DMS79 (cell line): ENCODE measurements around the gene TSPAN2.

Experiments
- DNase-seq: peaks from one replicate; lab custom pipeline; 2025; lab: John Stamatoyannopoulos, UW

Gene TSPAN2

DNA sequence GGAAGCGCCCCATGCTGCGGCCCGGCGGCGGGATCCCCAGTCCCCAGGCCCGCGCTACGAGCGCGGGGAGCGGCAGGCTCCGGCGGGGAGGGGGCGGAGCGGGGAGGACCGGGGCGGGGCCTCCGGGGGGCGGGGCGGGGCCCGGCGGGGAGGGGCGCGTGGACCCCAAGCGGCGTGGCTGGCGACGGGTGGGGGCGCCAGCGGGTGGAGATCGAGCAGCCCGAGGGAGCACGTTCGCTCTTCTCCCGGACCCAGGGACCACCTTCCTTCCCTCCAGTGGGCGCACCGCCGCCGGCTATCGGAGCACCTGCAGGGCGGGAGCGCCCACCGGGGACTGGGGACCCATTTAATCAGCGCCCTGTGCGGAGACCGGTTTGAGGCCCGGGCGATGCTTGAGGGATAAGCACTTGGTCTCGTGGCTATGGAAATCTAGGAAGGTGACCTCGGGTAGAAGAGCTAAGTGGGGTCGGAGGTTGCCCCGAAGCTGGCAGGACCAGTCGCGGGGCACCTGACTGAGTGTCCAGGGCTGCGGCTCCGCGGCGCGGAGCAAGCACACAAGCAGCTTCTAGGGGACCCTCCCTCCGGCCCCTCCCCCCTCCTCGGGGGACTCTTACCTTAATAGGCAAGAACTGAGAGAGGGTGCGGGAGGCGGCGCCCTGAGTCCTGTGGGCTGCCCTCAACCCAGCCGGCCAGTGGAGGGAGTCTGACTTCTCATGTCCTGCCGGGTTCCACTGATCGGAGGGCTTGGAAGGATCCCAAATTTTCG is at the start of gene TSPAN2:
TSPAN2 (minus strand) TSS at position 84 of the 766 bp plus-strand sequence; CDS start at position 13, 71 bp downstream.
- DNase-seq, result peak; percentile 22

DNA sequence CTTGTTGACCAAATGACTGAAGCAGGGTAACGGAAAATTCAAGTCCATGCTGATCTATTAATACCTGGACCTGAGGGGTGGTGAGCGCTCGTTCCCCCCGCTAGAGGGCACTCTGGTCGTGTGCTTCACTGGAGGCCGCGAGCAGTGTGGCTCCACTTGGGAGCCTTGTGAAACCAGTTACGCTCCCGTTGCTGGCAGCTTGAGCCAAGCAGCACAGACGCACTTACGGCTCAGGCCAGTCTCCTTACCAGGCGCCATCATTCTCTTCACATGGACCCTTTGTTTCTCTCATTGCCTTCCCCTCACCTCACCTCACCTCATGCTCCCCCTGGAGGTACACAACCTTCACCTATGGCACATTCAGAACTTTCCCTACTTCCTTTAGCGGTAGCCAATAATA is 49.7 kb upstream of the TSPAN2 start:
- DNase-seq, result peak; percentile 86

DNA sequence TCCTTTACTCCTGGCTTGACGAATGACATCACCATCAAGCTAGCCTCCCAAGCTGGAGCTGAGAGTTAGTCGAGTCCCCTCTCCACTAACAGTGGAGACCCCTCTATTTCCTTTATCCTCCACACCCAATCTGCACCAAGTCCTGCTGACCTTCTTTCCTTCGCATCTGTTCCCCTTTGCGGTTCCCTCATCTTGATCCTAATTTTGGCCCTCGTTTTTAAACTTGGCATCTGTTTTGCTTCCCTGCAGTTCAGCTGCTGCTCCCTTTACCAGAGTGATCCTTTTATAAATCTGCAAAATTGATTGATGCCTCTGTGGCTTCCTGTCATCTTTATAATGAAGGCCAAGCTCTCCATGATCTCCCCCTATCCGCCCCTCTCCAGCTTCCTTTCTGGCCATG is 49.0 kb upstream of the TSPAN2 start:
- DNase-seq, result no peak

DNA sequence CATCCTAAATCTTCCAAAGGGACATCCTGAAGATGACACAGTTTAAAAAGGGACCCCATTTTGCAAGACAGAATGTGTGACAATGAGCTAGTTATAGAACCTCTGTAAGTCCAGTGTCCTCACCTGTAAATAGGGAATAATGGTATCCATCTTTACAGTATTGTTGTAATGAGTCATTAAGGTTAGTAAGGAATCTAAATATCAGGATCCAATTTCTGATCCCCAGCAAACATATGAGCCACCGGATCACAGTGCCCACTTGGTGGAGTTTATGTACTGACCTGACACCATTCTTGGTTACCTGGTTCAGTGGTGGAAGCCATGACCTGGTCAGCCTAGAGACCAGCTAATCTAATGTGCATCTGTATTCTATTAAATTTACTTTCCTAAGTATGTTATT is 47.9 kb upstream of the TSPAN2 start:
- no peak for DNase-seq

DNA sequence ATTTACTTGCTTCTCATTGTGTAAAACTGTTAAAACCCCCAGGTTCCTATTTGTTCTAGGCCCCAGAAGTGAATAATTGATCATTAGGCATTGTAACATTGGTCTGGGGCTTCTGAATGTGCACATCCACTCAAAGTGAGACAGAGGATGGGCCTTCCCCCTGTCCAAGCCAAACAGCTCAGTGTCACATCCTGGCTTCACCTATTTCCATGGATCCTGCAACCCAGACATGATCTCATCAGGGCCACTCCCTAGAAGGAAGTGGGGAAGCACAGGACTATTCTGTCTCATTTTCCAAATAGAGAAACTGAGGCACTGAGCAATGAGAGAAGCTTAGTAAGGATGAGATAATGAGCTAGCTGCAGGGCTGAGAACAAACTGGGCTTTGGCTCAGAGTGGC is 47.4 kb upstream of the TSPAN2 start:
- no peak for DNase-seq

DNA sequence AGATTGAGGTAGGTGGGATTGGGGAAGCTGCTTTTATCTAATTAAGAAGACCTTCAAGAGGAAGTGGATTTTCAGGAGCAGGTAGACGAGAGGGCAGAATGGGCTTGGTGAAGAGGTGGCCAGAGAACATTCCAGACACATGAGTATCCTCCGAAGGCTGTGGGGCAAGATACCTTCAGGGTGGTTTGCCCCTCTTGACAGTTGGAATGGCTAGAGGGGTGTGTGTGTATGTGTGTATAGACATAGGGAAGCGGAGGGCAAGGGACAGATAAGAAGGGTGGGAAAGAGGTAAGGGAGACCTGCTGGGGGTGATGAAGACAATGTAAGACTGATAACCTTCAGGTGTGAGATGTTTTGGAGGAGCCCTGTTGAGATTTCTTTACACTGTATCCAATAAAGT is 46.8 kb upstream of the TSPAN2 start:
- DNase-seq, result no peak

DNA sequence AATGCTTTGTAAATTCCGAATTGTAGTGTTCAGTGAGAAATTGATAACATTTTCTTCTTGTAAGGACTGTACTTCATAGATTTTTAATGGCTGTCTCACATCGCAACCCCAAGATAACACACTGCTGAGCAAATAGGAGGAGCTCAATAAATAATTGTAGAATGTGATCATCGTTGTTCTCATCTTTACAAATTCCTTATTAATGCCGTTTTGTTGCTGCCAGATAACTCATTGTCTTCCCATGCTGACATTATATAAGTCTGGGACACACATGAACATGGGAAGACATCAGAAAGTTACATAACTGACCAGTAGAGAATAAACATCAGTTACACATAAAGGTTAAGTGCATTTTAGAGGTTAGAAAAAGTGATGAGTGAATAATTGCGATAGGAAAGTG is 46.4 kb upstream of the TSPAN2 start:
- DNase-seq, result no peak

DNA sequence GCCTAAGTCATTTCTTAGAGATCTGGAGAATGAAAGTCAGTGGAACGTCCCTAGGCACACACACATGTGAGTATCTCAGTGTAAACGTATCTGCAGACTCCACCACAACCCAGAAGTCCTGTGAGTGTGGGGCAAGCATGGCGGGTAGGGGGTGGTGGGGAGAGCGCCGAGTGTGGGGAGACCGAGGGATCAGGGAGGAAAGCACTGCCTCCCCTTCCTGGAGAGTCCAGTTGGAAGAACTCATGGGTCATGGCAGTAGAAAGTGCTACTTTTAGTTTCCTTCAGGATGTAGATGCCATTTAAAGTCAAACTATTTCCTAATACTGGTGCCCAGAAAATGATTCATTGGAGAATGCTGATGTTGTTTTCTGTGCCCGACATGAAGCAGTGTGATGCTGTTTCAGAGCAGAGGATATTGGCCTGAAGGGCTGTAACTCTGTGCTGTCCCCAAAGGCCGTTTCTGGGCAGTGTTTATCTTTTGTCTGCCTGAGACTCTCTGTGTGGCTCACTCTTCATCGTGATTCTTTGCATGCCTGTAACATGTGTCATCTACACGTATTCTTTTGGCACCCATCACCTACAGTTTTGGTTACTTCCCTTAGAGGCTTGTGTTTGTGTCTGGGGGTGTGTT is 45.7 kb upstream of the TSPAN2 start:
- DNase-seq, result no peak

DNA sequence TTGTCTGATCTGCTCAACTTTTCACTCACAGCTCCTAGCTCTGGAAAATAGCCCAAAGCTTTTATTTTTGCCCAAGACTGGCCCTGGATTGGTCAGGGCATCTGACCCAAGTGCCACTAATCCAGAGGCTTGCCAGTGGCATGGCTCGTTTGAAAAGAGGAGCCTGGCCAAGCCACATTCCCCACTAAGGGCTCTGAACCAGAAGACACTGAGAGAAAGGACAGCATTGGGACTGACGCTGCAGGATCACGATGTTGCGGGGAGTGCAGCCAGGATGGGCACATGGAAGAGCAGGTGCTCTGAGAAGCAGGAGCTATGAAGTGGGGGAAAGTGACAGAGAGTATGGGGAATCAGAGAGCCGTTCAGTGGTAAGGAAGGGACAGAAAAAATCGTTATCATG is 44.9 kb upstream of the TSPAN2 start:
- DNase-seq, result no peak

DNA sequence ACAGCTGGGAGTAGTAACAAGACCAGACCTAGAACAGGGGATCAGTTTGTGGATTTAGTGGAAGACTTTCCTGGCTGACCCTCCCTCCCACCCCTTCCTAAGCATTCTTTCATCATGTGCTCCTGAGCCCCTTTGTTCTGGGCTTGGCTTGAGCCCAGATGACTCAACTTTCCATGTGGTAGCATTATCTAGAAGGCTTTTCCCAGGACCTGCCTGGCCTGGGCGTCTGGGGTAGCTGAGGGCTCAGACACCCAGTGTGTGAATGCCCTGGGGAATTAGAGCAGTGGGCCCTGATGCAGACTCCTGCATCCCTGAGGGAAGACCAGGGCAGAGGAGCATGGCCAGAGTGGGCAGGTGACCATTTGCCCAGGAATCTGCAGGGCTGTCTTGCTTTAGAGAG is 44.1 kb upstream of the TSPAN2 start:
- no peak for DNase-seq

DNA sequence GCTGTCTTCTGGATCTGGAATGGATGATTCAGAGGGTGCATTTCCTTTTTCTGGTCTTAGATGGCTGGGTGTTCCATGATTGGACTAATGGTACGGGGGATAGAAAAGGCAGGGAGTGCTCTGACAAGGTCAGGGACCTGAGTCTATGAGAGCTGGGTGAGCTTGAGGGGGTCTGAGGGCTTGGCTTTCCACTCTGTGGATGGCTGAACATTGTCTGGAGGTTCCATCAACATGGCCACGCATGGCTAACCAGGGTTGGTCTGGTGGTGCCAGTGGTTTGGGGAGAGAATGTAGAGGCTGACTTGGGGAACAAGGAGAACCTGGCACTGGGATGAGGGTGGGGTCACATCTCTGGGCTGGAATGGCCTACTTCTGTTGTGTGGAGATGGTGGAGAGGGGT is 41.5 kb upstream of the TSPAN2 start:
- DNase-seq, result no peak

DNA sequence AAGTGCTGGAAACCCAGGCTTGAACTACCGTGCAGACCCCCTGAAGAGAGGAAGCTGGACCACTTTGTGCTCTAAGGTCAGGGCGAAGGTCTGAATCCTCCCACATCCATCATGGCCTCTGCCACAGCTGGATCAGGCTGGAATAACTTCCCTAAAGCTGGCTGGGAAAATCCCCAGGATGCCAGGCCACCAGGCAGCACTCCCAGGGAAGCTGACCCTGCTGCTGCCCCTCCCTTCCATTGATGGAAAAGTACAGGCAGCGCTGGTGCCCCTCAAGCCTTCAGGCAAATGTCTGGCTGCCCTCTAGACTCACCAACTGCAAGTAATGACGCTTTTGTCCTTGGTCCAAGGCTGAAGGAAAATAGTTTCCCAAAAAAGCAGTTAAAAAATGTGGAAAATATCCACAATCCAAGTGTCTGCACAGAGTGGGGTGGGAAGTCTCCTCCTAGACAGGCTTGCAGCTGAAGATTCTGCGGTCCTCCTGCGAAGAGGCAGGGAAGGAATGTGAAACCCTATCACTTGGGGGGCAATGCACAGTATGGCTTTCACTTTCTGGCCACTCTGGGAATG is 39.9 kb upstream of the TSPAN2 start:
- DNase-seq, result no peak

DNA sequence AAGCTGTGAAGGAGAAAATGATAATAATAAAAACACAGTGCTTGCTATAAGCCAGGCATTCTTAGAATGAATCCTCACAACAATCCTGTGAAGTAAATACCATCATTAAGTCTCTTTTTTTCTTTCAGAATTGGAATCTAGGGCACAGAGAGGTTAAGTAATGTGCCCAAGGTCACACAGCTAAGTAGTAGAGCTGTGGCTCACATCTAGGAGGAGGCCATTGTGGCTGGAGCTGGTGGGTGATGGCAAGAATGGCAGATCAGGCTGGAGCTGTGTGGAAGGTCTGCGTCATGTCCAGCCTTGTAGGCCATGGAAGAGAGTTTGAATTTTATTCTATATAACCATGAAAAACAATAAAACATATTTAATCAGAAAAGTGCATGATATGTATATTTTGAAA is 38.2 kb upstream of the TSPAN2 start:
- no peak for DNase-seq

DNA sequence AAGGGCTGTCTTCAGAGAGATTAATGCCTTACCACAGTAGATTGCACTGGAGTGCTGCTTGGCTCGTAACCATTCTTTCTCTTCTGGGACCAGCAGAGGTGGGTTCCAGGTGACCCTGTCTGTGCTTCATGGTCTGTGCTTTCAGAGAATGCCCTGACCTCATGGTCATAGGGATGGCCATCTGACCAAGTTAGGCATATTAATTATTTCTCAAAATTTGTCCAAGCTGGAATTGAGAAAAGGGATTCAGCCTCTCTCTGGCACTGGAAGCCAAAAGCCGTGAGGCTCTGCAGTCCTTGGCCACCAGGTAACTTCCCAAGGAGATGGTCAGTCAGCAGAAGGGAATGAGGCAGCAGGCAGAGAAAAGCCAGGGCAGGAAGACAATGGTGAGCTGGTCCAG is 37.2 kb upstream of the TSPAN2 start:
- no peak for DNase-seq

DNA sequence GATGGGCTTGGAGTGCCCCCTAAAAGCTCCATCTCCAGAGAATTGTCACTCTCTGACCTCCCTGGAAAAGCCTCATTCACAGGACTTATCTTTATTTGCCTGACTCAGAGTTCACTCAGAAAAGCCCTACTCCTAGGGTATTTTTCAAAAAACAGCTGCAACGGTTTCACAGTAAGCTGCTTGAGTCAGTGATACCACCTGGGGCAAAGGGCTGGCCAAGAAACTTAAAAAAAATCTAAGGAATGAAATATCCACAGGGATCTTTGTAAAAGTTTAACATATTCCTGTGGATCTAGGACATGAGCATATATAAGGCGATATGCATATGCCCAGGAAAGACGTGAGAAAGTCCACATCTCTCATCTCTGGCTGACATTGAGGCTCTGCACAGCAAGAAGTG is 33.8 kb upstream of the TSPAN2 start:
- DNase-seq, result no peak

DNA sequence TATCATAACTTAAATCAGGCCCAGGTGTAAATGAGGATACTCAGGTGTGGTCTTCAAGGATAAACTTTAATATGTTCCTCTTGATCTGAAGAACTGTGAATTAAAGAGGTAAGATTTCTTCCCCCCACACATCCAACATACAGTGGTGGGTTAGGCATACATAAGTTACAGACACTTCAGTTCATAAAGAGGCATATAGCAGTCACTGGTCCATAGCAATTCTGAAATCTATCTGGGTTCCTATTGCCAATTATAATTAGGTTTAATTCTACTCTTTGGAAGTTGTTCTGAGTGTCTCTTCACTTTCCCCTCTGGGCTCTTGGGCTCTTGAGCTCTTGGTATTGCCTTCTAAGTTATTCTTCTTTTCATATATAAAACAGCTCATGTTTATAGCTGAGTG is 32.5 kb upstream of the TSPAN2 start:
- no peak for DNase-seq

DNA sequence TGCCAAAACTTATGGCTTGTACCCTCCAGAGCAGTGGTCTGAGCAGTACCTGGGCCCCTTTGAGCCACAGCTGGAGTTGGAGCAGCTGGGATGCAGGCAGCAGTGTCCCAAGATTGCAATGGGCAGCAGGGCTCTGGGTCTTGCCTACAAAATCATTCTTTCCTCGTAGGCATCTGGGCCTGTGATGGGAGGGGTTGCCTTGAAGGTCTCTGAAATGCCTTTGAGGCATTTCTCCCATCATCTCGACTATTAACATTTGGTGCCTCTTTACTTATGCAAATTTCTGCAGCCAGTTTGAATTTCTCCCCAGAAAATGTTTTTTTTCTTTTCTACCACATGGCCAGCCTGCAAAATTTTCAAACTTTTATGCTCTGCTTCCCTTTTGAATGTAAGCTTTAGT is 31.0 kb upstream of the TSPAN2 start:
- DNase-seq, result no peak

DNA sequence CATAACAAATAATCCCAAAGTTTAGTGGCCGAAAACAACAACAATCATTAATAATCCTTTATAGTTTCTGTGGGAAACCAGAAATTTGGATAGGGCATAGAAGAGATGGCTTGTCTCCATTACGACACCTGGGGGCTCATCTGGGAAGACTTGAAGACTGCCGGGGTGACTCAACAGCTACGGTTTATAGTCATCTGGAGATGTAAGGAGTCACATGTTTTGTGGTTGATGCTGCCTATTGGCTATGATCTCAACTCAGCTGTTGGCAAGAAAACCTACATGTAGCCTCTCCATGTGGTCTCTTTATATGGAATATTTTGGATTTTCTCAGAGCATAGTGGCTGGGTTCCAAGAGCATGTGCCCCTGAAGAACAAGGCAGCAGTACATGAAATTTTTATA is 29.3 kb upstream of the TSPAN2 start:
- DNase-seq, result no peak

DNA sequence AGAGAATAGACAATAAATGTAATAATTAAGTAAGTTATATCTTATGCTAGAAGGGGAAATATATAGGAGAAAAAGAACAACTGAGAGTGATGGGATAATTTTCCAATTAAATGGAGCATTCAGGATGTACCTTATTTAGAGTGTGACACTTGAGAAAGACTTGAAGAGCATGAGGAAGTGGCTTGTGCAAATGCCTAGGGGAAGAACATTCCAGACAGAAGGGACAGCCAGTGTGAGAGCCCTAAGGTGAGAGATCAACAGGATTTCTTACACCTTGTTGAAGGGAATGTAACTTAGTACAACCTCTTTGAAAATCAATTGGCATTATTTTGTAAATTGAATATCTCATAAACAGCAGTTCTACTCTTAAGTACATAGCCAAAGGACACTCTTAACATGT is 28.8 kb upstream of the TSPAN2 start:
- no peak for DNase-seq

DNA sequence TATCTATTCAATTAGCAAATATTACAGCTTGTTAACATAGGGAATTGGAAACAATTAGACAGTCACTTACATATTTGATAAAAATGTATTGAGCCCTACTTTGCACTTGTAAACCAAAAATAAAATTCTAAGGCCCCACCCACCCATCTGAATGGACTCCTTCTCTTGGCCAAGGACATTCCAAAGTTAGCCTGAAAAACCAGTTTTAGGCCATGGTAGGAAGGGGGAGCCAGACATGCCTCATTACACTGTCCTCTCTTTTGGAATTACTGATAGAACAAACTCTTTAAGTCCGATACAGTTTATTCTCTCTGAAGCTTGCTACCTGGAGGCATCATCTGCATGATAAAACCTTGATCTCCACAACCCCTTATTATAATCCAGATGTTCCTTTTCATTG is 28.0 kb upstream of the TSPAN2 start:
- DNase-seq, result no peak

DNA sequence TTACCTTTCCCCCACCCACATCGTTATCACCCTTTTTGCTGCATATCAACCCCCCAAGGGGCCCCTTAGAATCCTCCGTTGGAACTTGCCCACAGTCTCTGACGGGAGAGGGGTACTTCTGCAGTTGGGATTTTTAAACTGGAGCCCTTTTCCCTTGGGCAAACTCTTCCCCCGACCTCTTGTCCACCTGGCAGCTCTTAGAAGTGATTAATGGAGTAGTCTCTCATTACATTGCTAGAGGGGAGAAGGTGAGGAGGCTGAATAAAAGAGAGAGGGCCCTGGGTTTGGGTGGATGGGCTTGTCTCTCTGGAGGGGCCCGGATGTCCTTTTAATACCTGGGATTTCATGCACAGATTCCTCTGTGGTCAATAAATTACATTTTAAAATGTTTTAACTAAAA is 27.2 kb upstream of the TSPAN2 start:
- DNase-seq, result no peak

DNA sequence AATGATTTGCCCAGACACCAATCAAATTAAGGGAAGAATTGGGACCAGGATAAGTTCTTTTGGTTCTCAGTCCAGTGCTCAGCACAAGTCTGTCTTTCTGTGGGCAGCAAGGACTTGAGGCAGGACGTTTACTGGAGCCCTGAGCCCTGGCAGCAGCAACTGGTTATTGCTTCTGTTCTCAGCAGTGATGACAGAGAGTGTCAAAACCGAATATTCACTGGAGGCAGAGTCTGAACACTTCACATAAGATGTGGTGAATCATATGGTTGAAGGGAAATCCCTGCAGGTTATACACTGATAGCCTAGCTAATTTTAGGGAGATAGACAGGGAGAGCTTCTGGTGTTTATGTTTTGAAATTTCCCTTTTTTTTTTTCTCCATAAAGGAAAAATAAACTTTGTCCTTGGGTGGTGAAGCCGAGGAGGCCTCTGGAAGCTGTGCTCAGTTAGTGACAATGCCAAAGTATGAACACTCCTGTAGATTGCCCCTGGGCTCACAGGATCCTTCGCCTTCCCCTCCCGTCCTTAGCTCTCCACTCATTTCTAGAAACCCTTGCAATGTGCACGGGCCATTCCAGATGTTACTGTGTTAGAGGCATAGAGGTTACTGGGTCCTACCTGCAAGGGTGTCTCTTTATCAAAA is 26.3 kb upstream of the TSPAN2 start:
- DNase-seq, result no peak

DNA sequence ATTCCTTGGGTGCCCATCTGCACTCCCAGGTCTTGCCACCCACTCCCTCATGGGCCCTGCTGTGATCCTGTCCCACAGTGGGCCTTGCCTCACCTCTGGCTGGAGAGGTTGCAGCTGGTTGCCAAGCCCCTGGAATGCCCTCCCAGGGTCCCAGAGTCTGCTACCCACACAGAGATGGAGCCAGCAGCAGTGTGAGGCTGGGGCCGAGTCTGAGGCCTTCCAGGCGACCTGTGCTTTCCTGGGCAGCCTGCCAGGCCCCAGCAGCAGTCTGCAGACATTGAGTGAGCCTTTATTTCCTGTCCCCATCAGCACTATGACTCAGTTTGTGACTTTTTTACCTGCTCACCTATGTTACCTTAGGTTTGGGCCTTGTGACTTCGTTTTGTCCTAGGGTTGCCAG is 25.0 kb upstream of the TSPAN2 start:
- no peak for DNase-seq
